HG02623 (cell line): ENCODE measurements around the gene GALR2.

Source experiments
- ATAC-seq: cut with Tn5 transposase; IDR thresholded peaks from one replicate; pipeline ENCODE4 v1.9.1; 2021; ENCODE audit warnings: moderate library complexity; ENCODE audit not compliant: unreplicated experiment

The GALR2 gene

DNA sequence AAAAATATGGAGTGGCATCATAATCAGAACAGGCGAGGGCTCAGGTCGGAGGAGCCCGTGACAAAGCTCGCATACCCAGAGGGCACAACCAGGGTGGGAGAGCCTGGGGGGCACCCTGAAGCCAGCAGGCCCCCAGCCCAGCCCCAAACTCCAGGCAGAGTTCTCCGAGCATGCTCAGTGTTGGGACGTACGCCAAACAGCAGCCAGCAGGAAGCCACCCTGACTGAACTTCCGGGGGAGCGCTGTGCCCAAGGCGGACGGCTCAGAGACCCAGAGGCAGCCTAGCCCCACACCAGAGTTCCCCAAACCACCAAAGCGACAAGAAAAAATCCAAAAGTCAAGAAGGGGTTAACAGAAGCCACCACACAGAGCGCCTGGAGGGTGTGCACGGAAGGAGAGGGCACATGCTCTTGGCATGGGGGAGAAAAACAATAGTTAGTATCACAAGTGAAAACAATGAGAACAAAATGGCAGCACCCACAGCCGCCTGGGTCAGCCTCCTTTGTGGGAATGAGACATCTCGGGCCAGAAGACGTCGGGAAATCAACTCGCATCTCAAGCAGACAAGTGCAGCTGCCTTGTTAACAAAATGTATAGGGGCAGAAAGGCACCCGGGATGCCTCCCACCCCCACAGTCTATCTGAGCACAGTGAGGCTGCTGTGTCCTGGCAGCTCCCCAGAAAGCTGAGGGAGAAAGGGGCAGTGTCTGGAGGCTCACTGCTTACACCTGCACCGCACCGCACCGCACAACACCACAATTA is 17.1 kb downstream of the GALR2 start:
- no peak for ATAC-seq

- no peak for ATAC-seq
Measured at GRCh38 chr17:76092526-76093413, 18.2 kb downstream of the GALR2 start.

DNA sequence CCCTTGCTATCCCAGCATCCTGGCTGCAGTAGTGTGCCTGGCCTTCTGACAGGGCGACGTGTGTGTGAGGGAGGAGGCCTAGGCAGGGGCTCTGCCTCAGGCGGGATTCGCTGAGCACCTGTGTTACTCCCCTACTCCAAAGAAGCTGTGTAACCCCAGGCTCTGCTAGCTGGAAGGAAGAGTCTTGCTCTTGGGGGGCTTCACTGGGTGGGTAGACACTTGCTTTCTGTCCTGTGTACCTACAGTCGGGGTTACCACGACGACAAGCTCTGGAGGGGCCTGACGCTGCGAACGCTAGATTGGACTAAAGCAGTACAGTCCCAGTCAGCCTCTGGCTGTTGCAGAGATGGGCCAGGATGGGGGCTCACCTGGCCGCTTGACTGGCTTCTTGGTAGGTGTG is 19.5 kb downstream of the GALR2 start:
- ATAC-seq = no peak

- ATAC-seq = no peak
Measured at GRCh38 chr17:76095943-76096342, 21.4 kb downstream of the GALR2 start.

DNA sequence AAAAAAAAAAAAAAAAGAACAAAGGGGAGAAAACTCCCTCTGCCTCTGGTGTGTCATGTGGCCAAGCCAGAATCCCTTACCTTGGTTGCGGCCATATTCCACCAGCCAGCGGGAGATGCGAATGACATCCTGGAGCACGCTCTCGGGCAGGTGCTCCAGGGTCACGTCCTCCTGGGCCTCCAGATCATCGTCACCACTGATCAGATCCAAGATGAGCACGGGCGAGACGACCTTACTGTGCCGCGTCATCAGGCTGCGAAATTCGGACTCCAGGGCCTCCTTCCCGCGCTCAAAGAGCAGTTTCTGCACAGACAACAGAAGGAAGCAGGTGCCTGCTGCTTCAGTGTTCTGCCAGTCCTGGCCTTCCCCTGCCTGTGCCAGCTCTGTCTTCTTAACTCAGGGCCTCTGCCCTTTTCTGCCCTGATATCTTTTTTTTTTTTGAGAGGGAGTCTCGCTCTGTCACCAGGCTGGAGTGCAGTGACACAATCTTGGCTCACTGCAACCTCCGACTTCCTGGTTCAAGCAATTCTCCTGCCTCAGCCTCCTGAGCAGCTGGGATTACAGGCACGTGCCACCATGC is 23.2 kb downstream of the GALR2 start:
- no peak for ATAC-seq

DNA sequence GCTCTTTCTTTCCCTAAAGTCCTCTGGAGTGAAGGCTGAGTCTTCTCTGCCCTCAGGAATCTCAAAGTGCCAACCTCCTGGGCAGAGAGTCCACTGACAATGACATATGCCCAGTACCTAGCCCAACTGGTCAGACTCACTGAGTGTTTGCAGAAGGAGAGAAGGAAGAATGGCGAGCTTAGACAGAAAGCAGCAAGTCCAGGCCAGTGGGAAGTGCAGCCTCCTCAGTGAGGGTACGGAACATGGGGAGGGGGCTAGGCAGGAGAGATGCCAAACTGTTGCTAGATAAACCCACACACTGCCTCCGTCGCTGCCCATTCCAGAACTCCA is 28.3 kb downstream of the GALR2 start:
- no peak for ATAC-seq

- no peak for ATAC-seq
Measured at GRCh38 chr17:76103274-76104139, 28.9 kb downstream of the GALR2 start, which contains the start of gene EXOC7. Gene EXOC7, minus strand, starts transcription at chr17:76103787. Its CDS starts 95 bp downstream, at chr17:76103692.

GRCh38 chr17:76104140-76104895 is 29.7 kb downstream of the GALR2 start:
- no peak for ATAC-seq

GRCh38 chr17:76104896-76105231 is 30.3 kb downstream of the GALR2 start:
- no peak for ATAC-seq

DNA sequence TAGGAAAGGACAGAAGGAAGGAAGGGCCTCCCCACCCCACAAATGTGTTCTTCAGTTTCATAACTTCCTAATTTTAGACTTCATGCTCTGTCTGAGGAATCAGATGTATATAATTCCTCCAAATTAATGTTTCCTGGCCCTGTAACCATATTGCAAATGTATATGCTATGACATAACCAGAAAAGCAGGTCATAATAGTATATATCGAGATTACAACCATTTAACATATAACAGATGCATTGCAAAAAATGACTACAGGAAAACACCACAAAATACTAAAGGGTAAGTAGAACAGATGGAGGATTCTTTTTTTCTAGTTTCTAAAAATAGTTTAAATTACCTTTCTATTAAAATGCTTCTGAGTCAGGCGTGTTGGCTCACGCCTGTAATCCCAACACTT is 32.1 kb downstream of the GALR2 start:
- ATAC-seq = no peak

DNA sequence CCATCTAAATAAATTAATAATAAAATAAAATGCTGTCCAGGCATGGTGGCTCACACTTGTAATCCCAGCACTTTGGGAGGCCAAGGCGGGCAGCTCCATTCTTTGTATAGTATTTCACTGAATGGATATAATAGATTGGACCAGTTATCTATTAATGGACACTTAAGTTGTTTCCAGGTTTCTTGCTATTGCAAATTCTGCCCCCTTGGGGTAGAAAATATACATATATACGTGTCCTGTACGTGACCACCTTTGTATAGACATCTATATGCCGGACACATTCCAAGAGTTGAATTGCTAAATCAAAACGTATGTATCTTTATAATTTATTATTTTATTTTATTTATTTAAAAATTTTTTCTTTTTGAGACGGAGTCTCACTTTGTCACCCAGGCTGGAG is 32.9 kb downstream of the GALR2 start:
- no peak for ATAC-seq

GRCh38 chr17:76111956-76112355 is 37.4 kb downstream of the GALR2 start:
- no peak for ATAC-seq

DNA sequence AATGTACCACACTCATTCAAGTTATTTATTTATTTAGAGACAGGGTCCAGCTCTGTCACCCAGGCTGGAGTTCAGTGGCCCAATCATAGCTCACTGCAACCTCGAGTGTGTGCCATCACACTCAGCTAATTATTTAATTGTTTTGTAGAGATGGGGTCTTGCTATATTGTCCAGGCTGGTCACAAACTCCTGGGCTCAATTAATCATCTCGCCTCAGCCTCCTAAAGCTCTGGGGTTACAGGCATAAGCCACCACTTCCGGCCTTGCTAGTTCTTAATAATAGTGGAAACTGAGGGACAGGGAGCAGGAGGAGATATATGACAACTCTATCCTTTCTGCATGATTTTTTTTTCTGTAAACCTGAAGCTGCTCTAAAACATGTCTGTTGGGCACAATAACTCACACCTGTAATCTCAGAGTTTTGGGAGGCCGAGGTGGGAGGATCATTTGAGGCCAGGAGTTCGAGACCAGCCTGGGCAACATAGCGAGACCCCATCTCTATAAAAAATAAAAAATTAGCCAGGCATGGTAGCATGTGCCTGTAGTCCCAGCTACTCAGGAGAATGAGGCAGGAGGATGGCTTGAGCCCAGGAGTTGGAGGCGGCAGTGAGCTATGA is 40.7 kb downstream of the GALR2 start:
- no peak for ATAC-seq

- no peak for ATAC-seq
Measured at GRCh38 chr17:76119409-76120371, 45.1 kb downstream of the GALR2 start.

DNA sequence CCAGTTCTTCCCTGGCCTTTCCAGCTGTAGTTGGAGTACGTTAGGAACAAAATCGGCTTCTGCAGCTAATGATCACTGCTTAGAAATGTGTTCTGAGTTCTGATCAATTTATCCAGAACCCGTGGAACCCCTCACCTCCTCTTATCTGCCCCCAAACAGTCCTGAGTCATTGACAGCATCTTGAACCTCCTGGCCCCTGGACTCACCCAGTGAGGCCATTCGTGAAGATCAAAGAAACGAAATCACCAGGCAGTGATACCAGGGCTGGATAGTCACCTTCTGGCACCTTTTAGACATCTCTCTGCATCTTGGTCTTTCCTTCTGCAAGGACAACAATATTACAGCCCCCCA is 46.1 kb downstream of the GALR2 start:
- ATAC-seq = no peak

DNA sequence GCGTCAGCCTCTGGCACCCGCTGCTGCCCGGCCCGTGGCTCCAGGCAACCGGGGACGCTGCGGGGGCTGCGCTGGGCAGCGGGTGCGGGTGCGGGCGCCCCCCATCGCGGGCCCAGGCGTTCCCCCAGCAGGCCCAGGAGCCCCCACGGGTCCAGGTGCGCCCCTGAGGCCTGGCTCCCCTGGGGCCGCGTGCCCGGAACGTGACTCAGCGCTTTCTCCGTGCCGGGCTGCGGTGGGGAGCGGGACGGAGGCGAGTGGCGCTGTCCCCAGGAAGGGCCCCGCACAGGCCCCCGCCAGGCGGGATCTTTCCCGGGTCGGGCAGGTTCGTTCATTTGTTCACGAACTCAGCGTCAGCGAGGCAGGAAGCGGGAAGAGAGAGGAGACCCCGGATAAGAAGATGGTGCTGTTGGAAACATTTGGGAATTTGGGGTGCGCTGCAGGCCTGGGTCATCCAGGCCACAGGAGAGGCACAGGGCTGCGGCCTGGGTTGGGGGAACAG is 47.4 kb downstream of the GALR2 start:
- no peak for ATAC-seq

GRCh38 chr17:76122431-76123190 is 48.0 kb downstream of the GALR2 start:
- no peak for ATAC-seq

DNA sequence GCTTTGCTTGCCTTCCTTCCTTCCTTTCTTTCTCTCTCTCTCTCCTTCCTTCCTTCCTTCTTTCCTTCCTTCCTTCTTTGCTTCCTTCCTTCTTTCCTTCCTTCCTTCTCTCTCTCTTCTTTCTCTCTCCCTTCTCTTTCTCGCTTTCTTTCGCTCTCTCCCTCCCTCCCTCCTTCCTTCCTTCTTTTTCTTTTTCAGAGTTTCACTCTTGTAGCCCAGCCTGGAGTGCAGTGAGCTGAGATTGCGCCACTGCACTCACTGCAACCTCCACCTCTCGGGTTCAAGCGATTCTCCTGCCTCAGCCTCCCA is 48.6 kb downstream of the GALR2 start:
- no peak for ATAC-seq
